Eye (tissue), 1 donor: ENCODE measurements around the gene NDUFAF4.
A peak's percentile ranks its signal among the peaks of the same experiment; 100 is the strongest.
"Not testable (repeated sequence)": the region's sequence is repeated elsewhere in the genome, so short reads cannot be mapped to it uniquely, and the experiment has no call there.

Source experiments
- DNase-seq: peaks from one replicate; pipeline ENCODE4 v3.0.0-alpha.2; 2015

The NDUFAF4 gene

DNA sequence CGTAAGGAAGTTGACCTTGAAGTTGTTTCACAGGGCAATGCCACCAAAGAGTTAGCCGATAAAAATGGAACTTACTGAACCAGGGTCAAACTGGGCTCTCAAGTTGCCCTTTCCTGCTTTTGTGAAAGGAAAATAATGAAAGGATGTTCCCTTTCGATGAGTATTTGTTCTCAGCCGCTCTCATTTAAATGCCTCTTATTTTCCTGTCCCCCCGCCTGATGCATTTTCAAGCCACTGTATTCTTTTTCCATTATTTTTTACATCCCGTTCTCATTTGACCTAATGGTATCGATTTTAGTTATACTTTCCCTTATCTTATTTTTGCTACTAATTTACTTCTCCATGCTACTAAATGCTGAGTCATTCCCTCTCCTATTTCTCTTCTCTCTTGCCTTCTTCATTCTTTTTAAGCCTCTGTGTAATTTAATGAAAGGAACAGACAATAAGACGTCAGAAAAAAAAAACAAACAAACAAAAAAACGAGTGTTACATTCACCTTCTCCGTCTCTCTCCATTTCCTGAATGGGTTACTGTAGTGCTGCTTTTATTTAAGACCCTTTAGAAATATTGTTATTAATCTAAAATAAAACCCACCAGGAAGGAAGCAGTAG is 655 bp upstream of the NDUFAF4 start:
- no peak for DNase-seq

DNA sequence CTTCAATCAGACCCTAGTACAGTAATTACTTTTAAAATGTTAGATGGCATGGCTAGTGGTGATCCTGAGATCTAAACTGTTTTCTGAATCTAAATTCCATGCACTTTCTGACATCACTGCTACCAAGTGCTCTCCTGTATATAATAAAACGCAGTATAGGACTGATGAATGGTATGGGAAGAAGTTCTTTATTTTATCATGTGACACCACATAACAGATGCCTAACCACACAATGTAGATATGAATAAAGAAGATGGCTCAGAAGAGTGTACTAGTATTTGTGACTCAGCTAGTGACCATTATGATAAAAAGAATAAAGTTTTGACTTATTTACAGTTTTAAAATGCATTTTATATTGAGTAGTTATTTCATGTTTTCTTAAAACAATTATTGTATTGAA is 8.5 kb downstream of the NDUFAF4 start:
- no peak for DNase-seq

DNA sequence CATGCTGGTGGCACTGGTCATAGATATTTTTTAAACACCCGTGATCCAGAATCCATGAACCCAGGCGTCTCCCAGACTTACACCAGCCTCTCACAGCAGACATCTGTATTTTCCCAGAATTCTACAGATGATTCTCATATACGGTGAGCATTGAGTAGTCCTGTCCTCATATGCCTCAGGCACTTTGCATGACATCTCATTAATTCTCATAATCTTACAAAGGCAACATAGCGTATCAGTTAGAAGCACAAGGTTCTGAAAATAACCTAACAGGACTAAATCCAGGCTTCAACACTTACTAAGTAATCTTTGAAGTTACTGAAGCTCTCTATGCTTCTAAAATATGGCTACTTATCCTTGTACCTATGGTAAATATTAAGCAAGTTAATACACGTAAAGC is 8.9 kb downstream of the NDUFAF4 start:
- no peak for DNase-seq

DNA sequence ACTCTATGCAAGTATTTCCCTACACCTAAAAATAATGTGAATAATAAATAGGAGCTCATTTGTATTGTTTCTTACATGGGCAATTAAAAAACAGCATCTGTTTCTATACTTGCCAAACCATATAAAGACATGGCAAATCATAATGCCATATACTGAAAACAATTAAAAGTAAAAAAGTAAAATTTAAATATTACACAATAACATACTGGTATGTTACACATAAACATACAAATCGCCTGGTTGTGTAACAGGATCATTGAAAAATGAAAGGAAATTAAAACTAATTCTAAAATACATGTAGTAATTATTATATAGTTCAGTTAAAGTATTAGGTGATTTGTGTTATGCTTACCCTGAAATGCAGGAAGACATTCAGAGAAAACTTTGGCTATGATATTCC is 11.2 kb downstream of the NDUFAF4 start:
- DNase-seq = no peak

DNA sequence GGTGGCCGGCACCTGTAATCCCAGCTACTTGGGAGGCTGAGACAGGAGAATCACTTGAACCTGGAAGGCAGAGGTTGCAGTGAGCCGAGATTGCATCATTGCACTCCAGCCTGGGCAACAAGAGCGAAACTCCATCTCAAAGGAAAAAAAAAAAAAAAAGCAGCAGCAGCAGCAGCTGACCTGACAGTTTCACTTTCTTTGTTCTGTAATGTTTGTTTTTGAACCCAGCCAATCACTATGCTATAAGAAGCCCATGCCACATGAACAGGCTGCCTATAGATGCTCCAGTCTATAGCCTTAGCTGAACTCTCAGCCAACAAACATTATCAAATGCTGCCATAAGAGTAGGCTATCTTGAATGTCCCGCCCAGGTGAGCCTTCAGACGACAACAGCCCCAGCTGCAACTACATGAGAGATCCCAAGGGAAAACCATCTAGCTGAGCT is 12.5 kb downstream of the NDUFAF4 start:
- DNase-seq = not testable (repeated sequence)

DNA sequence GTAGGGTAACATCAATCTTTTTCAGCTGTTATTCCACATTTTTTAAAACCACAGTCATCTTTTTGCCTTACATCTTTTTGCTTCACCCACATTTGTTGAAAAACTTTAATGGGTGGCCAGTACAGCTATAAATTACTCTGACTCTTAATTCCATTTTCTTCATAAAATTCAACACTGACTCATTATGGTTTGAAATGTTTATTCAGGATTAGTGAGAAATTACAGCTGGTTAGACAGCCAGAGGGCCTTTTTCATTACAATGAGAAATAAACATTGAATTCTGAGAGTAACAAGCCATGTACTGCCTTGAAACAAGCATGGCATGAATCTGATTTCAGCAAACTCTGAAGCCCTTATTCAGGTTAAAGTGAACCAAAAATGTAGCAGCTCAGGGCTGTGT is 19.5 kb downstream of the NDUFAF4 start:
- no peak for DNase-seq

DNA sequence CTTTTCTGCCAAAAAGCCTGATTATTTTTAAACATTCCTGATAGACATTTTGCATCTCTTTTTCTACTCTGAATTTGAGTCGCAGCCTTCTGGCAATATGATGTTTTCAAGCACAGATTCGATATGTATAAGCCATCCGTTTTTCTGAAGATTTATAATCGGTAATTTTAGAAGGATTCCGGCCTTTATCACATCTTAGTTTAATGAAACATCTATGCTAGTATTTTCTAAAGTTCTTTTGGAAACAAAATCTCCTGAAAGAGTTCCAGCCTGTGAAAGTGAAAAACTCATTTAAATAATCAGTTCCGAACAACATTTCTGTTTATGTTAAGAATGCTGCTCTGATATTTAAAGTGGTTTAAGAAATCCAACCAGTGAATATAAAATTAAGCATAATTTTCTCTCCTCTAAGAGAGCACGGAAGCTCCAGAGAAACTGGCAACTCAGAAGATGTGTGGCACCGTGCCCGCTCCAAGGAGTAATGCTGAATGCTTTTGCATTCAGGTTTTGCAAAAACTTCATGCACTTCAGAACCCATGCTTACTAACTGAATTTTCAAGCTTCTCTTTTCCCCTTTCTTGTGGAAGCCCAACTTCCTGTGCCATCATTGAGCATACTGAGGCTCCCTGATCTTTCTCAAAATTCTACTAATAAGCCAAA is 20.7 kb downstream of the NDUFAF4 start:
- DNase-seq = no peak

DNA sequence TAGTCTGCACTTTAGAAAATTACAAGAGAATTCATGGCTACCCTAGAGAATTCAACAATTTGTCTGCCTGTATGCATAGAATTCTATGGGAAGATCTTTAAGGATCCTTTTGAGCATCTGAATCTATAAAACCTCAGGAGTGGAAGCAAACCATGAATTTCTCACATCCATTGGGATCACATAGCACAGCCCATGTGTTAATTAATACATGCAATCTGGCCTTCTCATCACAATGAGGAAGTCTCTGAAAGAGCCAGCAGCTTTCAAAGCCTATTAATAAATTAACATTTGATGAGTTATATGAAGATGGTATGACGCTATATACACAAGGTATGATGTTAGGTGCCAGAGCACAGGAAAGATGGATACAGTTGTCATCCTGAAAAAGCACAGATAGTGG is 24.7 kb downstream of the NDUFAF4 start:
- no peak for DNase-seq

DNA sequence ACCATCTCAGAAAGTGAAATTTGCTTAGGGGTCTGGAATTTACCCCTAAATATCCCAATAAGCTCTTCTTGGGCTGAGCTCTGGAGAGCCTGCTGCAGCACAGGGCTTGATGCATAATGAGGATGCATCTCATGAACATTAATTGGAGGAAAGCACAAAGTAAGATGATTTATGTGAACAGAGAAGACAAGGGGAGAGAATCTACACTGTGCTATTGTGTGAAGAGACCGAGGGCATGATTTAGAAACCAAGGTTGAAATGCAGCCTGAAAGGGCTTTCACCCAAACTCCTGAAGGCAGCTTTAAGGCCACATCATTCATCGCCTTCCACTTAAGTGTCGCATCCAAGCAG is 32.7 kb downstream of the NDUFAF4 start:
- DNase-seq = no peak

DNA sequence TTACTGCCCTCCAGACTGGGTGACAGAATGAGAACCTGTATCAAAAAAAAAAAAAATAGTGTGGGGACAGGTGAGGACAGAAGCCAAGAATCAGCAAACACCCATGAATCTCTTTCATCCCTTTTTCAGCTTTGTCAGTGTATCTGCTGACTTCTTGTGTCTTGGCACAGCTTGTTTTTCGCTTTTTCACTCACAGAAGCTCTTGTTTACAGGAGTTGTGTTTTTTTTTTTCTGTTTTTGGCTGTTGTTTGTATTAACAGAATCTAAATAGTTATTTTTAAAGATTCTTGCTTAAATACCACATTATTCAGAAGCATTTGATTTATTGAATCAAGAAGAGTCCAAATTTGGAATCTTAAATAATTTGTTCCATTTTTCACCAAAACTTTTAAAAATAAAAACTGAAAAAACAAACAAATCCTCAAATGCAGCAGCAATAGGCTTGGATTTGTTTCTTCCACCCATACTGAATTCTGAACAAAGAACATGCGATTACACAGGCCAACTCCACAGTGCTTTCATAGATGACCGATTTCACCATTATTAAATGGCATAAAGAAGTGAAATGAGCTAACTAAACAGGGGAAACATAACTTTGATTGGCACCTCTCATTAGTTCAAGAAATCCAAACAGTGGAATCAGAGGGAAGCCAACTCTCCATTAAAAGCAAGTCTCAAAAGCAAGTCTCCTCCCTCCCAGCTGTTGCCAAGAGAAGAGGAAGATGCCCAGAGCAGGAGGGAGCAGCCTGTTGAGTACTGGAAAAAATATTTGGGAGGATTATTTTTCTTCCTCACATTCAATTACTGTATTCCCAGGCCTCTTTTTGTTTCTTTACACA is 33.3 kb downstream of the NDUFAF4 start:
- peak; percentile 52 for DNase-seq

DNA sequence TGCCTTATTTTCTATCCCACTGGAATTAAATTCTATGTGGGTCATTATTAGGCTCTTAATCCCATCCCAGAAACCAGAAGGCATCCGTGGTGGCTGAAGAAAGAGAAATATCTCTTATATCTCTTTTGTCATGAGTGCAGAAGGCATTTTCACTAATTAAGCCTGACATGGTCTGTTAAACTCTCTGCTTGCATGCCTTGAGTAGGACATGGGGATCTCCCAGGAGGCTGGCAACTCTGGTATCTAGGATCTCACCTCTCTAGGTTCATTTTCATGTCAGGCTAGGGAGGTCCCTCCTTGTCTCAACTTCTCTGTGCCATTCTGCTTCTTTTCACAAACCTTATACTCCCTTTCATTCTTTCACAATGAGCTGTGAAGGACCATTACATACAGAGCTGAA is 35.1 kb downstream of the NDUFAF4 start:
- peak; percentile 56 for DNase-seq

DNA sequence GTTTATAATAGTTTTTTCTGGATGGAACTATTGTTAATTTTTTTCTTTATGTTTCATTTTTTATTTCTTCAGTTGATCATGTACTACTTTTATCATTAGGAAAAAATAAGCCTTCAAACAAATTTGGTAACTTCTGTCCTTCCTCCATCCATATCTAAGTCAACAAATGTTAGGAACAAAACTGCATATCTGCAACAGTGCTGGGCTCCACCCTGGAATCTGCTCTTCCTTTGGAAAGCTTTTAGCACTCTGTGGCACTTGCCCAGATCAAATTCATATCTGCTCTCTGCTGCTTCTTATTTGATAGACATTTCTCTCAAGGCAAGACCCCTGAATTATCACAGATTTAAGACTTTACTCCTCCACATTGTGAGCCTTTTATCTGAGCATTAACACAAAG is 36.1 kb downstream of the NDUFAF4 start:
- no peak for DNase-seq

DNA sequence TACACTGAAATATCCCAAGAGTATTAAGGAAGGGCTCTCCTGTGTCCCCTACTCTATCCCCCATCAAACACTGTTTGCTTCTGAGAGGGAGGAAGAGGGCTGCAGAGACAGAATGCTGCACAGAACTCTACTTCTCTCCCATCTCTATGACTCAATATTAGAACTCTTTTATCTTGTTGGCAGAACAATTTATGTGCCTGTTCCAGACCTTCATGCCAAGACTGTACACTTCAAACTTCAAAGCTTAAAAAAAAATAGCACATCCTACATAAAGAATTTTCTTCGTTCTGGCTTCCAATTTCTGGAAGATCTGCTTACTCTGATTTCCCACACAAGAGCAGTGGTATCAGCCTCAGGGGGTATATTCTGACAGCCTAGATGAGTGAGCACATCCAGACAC is 40.8 kb downstream of the NDUFAF4 start:
- DNase-seq = no peak

DNA sequence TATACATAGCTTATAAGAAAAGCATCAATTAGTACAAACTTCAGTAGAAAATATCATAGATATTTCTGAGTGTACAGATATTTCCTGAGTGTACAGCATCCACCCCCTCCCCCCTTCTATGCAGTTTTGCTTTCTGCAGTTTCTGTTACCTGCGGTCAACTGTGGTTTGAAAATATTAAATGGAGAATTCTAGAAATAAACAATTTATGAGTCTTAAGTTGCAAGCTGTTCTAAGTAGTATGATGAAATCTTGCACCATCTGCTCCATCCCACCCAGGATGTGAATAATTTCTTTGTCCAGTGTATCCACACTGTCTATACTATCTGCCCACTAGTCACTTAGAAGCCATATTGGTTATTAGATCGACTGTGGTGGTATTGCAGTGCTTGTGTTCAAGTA is 44.6 kb downstream of the NDUFAF4 start:
- no peak for DNase-seq

DNA sequence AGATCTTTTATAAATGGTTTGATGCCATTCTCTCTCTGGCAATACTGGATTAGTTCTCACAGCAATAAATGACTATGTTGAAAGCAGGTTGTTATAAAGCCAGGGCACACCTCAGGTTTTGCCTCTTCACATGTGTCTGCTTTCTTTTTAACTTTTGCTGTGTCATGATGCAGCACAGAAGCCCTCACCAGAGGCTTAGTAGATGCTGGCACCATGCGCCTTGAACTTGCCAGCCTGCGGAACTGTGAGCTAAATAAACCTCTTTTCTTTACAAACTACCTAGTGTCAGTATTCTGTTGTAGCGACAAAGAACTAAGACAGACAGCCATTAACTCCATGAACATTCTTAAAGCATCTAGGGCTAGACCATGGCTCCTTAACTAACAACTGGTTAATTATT is 45.1 kb downstream of the NDUFAF4 start:
- no peak for DNase-seq

DNA sequence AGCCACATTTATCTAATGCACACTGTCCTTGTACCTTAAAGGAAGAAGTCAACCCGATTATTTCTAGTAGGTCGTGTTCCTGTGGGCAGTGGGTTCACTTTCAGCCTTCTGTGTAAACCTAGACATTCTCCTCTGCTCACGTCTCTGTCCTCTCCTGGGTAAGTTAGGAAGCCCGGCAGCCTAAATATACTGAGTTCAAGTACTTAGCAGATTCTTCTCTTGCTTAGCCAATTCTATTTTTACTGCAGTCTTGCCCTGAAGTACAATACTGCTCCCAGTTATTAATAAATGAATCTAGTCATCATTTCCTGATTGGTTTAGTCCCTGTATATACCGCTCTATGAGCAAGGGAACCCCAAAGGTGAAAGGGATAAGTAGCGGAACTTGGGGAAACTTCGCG is 45.8 kb downstream of the NDUFAF4 start:
- no peak for DNase-seq

DNA sequence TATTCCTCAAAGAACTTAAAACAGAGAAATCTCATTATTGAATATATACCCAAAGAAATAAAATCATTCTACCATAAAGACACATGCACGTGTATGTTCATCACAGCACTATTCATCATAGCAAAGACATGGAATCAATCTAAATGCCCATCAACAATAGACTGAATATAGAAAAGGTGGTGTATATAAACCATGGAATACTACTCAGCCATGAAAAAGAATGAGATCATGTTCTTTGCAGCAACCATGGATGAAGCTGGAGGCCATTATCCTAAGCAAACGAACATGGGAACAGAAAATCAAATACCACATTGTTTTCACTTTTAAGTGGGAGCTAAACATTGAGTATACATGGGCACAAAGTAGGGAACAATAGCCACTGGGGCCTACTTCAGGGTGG is 48.1 kb downstream of the NDUFAF4 start:
- DNase-seq = no peak

DNA sequence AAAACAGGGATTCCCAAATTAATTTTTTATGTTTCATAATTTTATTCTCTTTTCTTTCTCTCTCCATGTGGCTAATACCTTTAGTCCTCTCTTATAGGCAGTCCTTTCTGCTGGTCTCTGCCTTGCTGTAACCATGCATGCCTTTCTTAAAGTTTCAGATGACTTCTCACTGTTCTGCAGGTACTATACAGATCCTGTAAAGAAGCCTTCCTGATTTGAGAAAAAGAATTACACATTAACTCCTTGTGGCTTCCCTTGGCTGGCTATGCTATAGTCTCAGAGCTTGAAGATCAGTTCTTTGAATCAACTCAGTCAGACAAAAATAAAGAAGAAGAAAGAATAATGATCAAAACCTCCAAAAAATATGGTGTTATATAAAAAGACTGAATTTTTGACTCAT is 53.2 kb downstream of the NDUFAF4 start:
- DNase-seq = no peak

DNA sequence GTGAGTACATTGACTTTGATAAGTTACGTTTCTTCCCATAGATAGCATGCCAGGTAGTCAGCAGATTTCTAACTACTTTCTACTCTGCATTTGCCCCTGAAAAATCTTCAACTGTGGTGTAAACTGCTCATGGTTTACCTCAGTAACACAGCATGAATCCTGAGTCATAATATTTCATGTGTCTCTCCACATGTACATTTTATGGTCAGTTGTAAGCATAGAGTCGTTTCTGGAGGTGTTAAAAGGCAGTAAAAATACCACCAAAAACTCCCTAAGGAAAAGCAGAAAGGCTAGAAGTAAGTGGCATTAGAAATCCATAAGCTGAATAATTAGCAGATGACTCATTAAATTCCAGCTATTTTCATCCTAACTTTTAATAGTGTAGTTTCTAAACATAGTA is 56.3 kb downstream of the NDUFAF4 start:
- no peak for DNase-seq
